Measurements from ENCODE around the gene ATG4D. TPM values are rescaled to one million over a fixed set of nuclear protein-coding genes. Genes with fewer than 3 reads are reported as not detected.
A peak's percentile ranks its signal among the peaks of the same experiment; 100 is the strongest.

ATG4D gene
- total and polyA plus RNA-seq, 11 donors, result 47.3 to 83.5 (median 55.9) TPM

- ATAC-seq (no peak), DNase-seq (no peak)
- H3K36me3 ChIP-seq, result no peaks in the 10 kb centered on the region
- H3K9me3 ChIP-seq, result no peaks in the 10 kb centered on the region
- H3K27me3 ChIP-seq, result peaks cover 9 to 41% (median 21%) of the 10 kb centered on the region in 9 donors
- peaks cover 0 to 7% (median 0%) of the 10 kb centered on the region in 12 donors for H3K4me1 ChIP-seq
- 86 to 94% (median 87%) methylated on average over 3 of the region's 3 CpGs for WGBS, 4 donors
- H3K27ac ChIP-seq, result no peak overlapping the region
- TF ChIP-seq POLR2A (IDR thresholded peaks at IDR 0.05), result no peak
- TF ChIP-seq, protein P1, sequence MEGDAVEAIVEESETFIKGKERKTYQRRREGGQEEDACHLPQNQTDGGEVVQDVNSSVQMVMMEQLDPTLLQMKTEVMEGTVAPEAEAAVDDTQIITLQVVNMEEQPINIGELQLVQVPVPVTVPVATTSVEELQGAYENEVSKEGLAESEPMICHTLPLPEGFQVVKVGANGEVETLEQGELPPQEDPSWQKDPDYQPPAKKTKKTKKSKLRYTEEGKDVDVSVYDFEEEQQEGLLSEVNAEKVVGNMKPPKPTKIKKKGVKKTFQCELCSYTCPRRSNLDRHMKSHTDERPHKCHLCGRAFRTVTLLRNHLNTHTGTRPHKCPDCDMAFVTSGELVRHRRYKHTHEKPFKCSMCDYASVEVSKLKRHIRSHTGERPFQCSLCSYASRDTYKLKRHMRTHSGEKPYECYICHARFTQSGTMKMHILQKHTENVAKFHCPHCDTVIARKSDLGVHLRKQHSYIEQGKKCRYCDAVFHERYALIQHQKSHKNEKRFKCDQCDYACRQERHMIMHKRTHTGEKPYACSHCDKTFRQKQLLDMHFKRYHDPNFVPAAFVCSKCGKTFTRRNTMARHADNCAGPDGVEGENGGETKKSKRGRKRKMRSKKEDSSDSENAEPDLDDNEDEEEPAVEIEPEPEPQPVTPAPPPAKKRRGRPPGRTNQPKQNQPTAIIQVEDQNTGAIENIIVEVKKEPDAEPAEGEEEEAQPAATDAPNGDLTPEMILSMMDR (IDR thresholded peaks at IDR 0.05), result no peak
- H3K4me3 ChIP-seq, result no peak overlapping the region
- intact Hi-C loops (cut with DNase I), result loop anchor here in 2 of 10 donors (10.0 kb wide), 1 partner anchor 56 kb away; the partner anchor contains the start of genes CDKN2D (in 2 of the 2) and KRI1 (in 2 of the 2)
Measured at GRCh38 chr19:10508707-10509106, 35.0 kb upstream of the ATG4D start.

GRCh38 chr19:10510301-10510802 lies 33.4 kb upstream of the ATG4D start:
- intact Hi-C loops (cut with DNase I), result no loop called here
- TF ChIP-seq, protein P1 (IDR thresholded peaks at IDR 0.05), result peak; percentile 44 to 70 (median 58)
- TF ChIP-seq POLR2A (IDR thresholded peaks at IDR 0.05), result no peak
- Histone ChIP-seq H3K27ac (no peak overlapping the region), H3K9me3 (no peaks in the 10 kb centered on the region), H3K36me3 (no peaks in the 10 kb centered on the region), H3K4me1 (peaks cover 0 to 17% (median 0%) of the 10 kb centered on the region in 12 donors), H3K27me3 (peaks cover 22 to 57% (median 38%) of the 10 kb centered on the region in 9 donors), H3K4me3 (no peak overlapping the region)
- DNase-seq, result no peak
- WGBS, 4 donors, result 5 to 9% (median 7%) methylated on average over 7 to 15 of the region's 15 CpGs
- ATAC-seq, result no peak

DNA sequence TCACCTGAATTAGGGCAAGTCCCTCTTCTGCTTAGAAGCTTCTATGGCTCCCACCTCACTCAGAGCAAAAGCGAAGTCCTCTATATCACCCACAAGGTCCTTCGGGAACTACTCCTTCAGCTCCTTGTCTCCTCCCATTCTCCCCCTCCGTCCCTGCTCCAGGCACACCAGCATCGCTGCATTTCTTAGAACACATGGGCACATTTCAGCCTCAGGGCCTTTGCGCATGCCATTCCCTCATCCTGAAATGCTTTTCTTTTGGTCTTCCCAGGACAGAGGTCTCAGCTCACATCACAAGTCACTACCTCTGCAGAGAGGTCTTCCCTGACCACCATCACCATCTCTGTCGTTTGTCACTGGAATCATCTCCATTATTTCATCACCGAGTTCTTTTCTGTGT lies 30.5 kb upstream of the ATG4D start:
- intact Hi-C loops (cut with DNase I), result no loop called here
- Histone ChIP-seq H3K9me3 (no peaks in the 10 kb centered on the region), H3K27ac (no peak overlapping the region), H3K27me3 (peaks cover 29 to 83% (median 61%) of the 10 kb centered on the region in 9 donors), H3K4me3 (no peak overlapping the region), H3K4me1 (peaks cover 0 to 31% (median 13%) of the 10 kb centered on the region in 12 donors), H3K36me3 (no peaks in the 10 kb centered on the region)
- ATAC-seq, result no peak
- WGBS, 4 donors, result 81 to 86% (median 82%) methylated on average over 7 of the region's 7 CpGs
- TF ChIP-seq POLR2A (IDR thresholded peaks at IDR 0.05), result no peak
- TF ChIP-seq, protein P1 (IDR thresholded peaks at IDR 0.05), result no peak
- DNase-seq, result no peak

DNA sequence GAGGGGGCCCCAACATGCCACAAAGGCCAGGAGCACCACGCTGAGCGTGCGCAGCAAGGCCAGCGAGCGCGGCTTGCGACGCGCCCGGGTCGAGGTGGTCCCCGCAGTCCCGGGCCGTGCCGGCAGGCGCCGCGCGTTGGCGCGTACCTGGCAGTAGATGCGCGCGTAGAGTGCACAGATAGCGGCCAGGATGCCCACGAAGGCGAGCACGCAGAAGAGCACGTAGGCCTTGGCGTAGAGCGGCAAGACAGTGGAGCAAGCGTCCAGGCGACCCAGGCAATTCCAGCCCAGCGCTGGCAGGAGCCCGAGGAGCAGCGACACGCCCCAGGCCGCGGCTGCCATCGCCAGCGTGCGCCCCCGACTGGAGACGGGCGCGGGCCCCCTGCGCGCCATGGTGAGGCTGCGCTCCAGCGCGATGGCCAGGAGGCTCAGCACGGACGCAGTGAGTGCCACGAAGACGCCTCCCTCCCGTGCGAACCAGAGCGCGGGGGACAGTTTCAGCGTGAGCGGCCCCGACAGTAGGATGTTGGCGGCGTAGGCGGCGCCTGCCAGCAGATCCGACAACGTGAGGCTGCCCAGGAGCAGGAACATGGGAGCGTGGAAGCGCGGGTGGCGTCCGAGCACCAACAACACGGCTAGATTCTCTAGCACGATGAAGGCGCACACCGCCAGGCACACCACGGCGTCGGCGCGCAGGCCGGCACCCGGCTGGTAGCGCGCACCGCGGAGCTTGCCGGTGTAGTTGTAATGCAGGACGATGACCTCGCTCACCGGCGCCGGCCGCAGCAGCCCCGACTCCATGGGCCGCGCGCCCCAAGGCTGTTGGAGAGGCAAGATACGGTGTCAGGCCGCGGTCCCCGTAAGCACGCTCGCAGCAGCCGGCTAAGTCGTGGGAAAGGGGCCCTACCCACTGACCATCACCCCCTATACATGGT lies 29.2 kb upstream of the ATG4D start:
- H3K36me3 ChIP-seq, result no peaks in the 10 kb centered on the region
- no peak overlapping the region for H3K27ac ChIP-seq
- peaks cover 29 to 89% (median 72%) of the 10 kb centered on the region in 9 donors for H3K27me3 ChIP-seq
- H3K4me1 ChIP-seq, result peaks cover 0 to 42% (median 15%) of the 10 kb centered on the region in 12 donors
- DNase-seq (no peak), ATAC-seq (no peak)
- intact Hi-C loops (cut with DNase I), result no loop called here
- 9 to 31% (median 21%) methylated on average over 33 to 107 of the region's 107 CpGs for WGBS, 4 donors
- H3K4me3 ChIP-seq, result peak overlapping the region in 2 of 12 donors; percentile 8 to 28
- no peaks in the 10 kb centered on the region for H3K9me3 ChIP-seq
- TF ChIP-seq POLR2A (IDR thresholded peaks at IDR 0.05), result no peak
- TF ChIP-seq, protein P1 (IDR thresholded peaks at IDR 0.05), result no peak
